ENCODE measurements around the gene BRI3.

BRI3 gene

DNA sequence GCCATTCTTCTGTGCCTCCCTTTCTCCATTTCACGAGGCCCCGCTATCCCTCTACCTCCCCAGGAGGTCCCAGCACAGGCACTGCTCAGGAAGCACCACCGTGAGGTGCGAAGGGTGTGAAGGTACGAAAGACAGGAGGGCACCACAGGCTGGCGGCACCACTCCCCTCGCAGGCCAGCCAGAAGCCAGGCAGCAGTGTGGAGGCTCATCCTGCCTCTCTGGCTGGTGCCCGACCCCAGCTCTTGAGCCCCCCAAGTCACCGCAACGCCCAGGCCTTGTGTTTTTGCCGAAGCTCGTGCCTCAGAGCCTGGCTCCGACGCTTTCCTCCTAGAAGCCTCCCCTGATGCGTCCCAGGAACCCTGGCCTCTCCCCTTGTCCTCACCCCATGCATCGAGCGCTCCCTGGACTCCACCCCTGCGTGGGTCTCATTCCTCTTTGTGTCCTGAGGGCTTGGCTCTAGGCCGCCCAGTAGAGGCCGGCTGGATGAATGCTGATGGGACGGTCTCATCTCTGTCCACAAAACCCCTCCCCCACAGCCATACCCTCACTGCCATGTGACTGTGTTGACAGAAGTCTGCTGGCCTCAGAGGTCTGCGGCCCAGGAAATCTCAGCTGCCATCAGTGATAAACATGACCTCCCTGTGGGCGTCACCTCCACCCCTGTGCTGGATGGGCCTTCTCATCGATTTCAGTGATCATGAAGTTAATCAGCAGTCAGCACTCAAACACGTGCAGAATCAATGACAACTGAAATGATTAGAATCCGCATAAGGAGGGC lies 19.3 kb downstream of the BRI3 start:
- no peak for DNase-seq (ENCODE audit: low spot score)

DNA sequence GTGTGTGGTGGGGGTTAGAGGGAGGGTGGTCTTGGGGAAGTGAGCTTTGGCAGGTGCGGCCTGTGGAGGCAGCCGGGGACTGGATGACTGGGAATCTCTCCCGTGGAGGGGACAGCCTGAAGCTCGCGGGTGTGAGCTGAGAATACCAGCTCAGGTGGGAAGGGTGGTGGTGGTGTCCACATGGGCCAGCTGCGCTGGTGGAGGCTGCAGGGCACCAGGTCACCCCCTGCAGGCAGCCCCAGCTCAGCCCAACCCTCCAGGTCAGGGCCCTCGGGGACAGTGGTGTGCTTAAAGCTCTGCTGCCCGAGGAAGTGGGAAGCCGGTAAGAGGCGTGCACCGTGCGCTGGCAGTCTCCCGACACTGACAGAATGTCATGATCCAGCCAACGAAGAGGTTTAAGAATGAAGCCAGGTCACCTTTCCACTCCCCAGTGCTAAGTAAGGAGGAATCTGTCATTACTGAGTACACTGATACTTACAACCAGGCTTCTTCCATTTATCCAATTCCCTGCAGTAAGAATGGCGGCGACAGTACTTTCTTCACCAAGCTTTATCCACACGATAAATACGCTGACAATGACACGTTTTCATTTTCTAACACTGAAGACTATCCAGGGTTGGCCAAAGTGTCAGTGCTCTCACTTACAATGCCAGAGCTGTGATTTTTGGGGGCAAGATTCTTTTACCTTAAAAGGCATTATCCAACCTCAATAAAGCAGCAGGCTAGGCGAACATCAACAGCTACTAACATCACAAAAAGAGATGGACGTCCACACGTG lies 20.4 kb downstream of the BRI3 start:
- H3K27ac ChIP-seq: no peak overlapping the region
- DNase-seq (ENCODE audit: low spot score): no peak
- TF ChIP-seq, protein P1, sequence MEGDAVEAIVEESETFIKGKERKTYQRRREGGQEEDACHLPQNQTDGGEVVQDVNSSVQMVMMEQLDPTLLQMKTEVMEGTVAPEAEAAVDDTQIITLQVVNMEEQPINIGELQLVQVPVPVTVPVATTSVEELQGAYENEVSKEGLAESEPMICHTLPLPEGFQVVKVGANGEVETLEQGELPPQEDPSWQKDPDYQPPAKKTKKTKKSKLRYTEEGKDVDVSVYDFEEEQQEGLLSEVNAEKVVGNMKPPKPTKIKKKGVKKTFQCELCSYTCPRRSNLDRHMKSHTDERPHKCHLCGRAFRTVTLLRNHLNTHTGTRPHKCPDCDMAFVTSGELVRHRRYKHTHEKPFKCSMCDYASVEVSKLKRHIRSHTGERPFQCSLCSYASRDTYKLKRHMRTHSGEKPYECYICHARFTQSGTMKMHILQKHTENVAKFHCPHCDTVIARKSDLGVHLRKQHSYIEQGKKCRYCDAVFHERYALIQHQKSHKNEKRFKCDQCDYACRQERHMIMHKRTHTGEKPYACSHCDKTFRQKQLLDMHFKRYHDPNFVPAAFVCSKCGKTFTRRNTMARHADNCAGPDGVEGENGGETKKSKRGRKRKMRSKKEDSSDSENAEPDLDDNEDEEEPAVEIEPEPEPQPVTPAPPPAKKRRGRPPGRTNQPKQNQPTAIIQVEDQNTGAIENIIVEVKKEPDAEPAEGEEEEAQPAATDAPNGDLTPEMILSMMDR (IDR thresholded peaks at IDR 0.05): no peak

More for the DNA sequence above, 19.3 kb downstream of the BRI3 start:
- no peak overlapping the region for H3K4me3 ChIP-seq
- TF ChIP-seq, protein P1 (IDR thresholded peaks at IDR 0.05): no peak
- H3K27ac ChIP-seq: no peak overlapping the region

DNA sequence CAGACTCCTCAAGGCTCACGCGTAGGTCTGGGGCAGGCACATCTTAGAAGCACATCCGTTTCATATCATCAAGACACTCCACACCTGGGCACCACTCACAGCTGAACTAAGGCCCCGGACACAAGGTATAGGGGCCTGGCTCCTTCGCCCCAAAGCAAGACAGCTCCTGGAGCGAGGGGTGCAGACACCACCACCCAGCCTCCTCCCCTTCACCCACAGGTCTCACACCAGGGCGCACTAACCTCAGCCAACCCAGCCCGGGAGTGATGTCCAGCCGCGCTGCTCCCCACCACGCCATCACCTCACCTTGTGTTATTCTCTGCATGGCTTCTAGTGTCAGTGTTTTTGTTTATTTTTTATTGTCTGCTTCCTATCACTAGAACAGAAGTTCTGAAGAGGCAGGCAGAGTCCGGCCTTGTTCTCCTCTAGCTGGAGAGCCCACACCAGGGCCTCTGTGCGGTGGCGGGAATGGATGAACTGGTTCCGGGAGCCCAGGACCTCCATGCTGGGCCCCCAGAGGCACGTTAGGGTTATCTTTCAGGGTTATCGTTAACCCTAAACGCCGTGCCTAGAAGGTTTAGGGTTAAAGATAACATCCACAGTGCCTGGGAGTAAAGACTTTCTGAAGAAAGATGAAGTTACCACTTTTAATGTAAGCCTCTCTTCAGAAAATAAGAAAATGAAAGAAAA lies 21.8 kb downstream of the BRI3 start:
- TF ChIP-seq, protein P1 (IDR thresholded peaks at IDR 0.05): no peak
- no peak for DNase-seq (ENCODE audit: low spot score)
- H3K4me3 ChIP-seq: no peak overlapping the region
- H3K27ac ChIP-seq: no peak overlapping the region

More for the DNA sequence above, 20.4 kb downstream of the BRI3 start:
- no peak overlapping the region for H3K4me3 ChIP-seq

DNA sequence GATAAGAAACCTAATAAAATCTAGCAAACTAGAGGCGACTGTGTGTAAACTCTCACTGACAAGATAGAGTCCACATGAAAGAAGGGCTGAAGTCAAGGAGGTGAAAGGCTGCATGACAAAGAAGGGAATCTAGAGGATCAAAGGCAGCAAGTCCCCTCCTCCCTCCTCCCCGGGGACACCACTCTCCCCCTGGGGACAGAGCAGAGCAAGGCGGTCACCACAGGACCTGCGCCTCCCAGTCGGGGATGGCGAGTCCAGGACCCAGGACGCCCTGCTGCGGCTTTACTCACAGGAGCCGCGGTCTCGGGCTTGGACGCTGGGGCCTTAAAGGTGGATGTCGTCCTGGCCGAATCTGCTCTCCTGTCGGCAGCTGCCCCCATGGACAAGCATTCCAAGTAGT lies 22.4 kb downstream of the BRI3 start:
- H3K27ac ChIP-seq: no peak overlapping the region
- no peak overlapping the region for H3K4me3 ChIP-seq
- TF ChIP-seq, protein P1 (IDR thresholded peaks at IDR 0.05): no peak
- DNase-seq (ENCODE audit: low spot score): no peak

DNA sequence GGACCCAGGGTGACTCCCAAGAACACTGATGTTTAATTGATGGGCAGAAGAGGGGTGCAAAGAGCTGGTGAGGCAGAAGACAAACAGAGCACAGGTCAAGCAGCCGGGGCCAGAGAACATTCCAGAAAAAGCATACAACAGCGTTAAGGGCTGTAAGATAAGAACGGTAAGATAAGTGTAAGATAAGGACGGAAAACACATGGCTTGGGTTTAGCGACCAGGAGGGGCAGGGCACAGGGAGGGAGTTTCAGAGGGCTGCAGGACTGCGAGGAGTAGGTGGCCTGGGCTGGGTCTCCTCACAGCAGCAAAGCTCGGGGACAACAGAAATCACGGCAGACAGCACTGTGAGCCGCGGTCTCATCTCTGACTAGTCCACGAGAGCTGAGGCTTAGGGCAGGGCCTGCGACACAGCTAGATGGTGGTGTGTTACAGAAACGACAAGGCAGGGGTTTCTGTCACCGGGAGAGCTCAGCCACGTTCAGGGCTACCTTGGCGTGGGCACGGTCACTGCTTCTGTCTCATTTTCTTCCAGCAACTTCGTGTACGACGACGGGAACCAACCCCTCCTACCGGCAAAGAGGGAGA lies 24.6 kb downstream of the BRI3 start:
- DNase-seq (ENCODE audit: low spot score): no peak
- TF ChIP-seq, protein P1 (IDR thresholded peaks at IDR 0.05): no peak
- no peak overlapping the region for H3K27ac ChIP-seq
- no peak overlapping the region for H3K4me3 ChIP-seq

DNA sequence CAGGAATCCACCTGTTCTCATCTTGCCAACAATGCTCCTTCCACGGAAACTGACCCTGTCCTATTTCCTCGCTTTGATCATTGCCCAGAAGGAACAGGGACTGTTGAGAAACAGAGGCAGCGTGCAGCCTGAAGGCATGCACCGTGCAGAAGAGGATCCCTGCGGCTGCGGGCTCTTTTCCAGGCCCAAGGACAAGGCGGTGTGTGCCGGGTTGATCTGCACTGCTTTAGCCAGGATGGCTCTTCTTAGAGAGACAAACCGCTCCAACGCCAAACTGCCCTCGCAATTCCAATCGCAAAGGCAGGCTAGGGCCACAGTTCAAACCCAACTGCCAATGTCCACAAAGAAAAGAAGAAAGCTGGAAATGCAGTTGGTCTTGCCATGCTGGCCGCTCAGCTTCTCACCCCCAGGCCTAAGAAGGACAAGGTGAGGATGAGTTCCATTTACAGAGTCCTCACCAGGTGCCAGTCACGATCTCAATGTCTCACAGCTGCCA lies 26.5 kb downstream of the BRI3 start:
- Histone ChIP-seq H3K27ac (no peak overlapping the region), H3K4me3 (no peak overlapping the region)
- TF ChIP-seq, protein P1 (IDR thresholded peaks at IDR 0.05): no peak
- DNase-seq (ENCODE audit: low spot score): no peak
